PC-9 (cell line): ENCODE data around the gene SETX.

Experiments used
- EZH2 ChIP-seq: fragments of 200-600 bp; sonication (generic); IDR thresholded peaks from 2 replicates; pipeline ENCODE4 v1.8.0; 2017; ENCODE audit warnings: antibody characterized with exemption, low read depth
- TF ChIP-seq, protein P1 (sequence below): fragments of 200-600 bp; sonication (generic); conservative IDR thresholded peaks from 2 replicates; pipeline ENCODE4 v1.6.1; 2017; ENCODE audit warnings: mixed run types, antibody characterized with exemption, mild to moderate bottlenecking, moderate library complexity

DNA sequence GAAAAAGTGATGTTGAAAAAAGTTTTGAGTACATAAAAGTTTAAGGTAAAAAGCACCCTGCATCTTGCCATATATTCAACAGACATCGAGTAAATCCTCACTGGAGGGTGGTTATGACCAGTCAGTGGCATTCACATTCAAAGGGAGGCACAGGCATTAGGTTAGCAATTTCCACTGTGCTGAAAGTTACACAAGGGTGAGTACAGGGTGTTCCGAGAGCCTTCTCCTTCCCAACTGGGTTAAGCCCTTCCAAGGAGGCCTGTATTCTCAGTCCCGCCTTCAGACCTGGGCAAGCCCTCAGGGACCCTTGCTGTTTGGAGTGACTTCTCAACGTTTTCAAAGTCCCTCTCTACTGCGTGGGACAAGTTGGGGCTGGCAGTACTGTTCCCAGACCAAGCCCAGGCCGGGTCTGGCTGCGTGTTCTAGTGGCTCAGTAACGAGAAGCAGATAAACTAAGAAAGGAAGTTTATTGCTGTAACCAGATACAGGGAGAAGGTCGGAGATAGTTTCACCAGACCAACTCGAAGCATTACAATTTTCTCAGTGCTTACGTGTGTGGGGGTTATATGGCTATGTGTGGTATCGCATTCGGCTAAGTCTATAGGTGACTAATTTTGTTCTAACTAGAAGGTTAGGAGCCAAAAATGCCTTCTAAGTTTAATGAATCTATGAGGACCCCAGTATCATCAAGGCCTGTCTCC lies 13.0 kb upstream of the SETX start:
- TF ChIP-seq, protein P1, sequence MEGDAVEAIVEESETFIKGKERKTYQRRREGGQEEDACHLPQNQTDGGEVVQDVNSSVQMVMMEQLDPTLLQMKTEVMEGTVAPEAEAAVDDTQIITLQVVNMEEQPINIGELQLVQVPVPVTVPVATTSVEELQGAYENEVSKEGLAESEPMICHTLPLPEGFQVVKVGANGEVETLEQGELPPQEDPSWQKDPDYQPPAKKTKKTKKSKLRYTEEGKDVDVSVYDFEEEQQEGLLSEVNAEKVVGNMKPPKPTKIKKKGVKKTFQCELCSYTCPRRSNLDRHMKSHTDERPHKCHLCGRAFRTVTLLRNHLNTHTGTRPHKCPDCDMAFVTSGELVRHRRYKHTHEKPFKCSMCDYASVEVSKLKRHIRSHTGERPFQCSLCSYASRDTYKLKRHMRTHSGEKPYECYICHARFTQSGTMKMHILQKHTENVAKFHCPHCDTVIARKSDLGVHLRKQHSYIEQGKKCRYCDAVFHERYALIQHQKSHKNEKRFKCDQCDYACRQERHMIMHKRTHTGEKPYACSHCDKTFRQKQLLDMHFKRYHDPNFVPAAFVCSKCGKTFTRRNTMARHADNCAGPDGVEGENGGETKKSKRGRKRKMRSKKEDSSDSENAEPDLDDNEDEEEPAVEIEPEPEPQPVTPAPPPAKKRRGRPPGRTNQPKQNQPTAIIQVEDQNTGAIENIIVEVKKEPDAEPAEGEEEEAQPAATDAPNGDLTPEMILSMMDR: no peak
- TF ChIP-seq EZH2: no peak
